Chondrocyte (in vitro differentiated cells): ENCODE results near the gene TNFRSF1B. TPM values are rescaled to one million over a fixed set of nuclear protein-coding genes. Genes with fewer than 3 reads are reported as not detected.

Experiments
- DNase-seq: peaks from one replicate; pipeline ENCODE4 v3.0.0; 2021; ENCODE audit warnings: mixed read lengths, low spot score
- H3K27ac Mint-ChIP-seq: one replicate; pipeline ENCODE4 v1.8.0; 2021; ENCODE audit warnings: mild to moderate bottlenecking, moderate library complexity, mixed read lengths; ENCODE audit not compliant: unreplicated experiment
- H3K27me3 Mint-ChIP-seq: 2 replicates; pipeline ENCODE4 v1.8.0; 2021; ENCODE audit warnings: low read depth, mixed read lengths
- H3K36me3 Mint-ChIP-seq: 2 replicates; pipeline ENCODE4 v1.8.0; 2021; ENCODE audit warnings: low read depth, mixed read lengths
- H3K4me1 Mint-ChIP-seq: 2 replicates; pipeline ENCODE4 v1.8.0; 2021; ENCODE audit warnings: low read depth, mild to moderate bottlenecking, mixed read lengths
- H3K4me3 Mint-ChIP-seq: one replicate; pipeline ENCODE4 v1.8.0; 2021; ENCODE audit warnings: mild to moderate bottlenecking, moderate library complexity, mixed read lengths; ENCODE audit not compliant: unreplicated experiment
- H3K9me3 Mint-ChIP-seq: 2 replicates; pipeline ENCODE4 v1.8.0; 2021; ENCODE audit warnings: low read depth, mixed read lengths
- CTCF ChIP-seq: fragments of 200-600 bp; sonication (generic); IDR thresholded peaks from 2 replicates; pipeline ENCODE4 v1.5.0; 2021; ENCODE audit warnings: antibody characterized with exemption, mild to moderate bottlenecking, moderate library complexity
- total RNA-seq: library from RNA; stranded (reverse); gene quantifications from 3 replicates; pipeline ENCODE4 v1.2.1, GENCODE V29; 2021

TNFRSF1B gene
- total RNA-seq, 1 donor from 2014 or later: 0.22 TPM

- DNase-seq: no peak
- Mint-ChIP-seq H3K9me3 (no peaks in the 10 kb centered on the region), H3K36me3 (no peaks in the 10 kb centered on the region), H3K4me3 (no peak overlapping the region), H3K27me3 (peaks cover 11% of the 10 kb centered on the region), H3K4me1 (peaks cover 5% of the 10 kb centered on the region), H3K27ac (no peak overlapping the region)
- TF ChIP-seq CTCF: no peak
These were observed 36.2 kb upstream of the TNFRSF1B start for GRCh38 chr1:12130466-12131130.

- no peak for DNase-seq
- Mint-ChIP-seq H3K4me1 (peaks cover 5% of the 10 kb centered on the region), H3K27me3 (peaks cover 2% of the 10 kb centered on the region), H3K27ac (no peak overlapping the region), H3K36me3 (no peaks in the 10 kb centered on the region), H3K4me3 (no peak overlapping the region), H3K9me3 (no peaks in the 10 kb centered on the region)
- TF ChIP-seq CTCF: no peak
These were observed 34.7 kb upstream of the TNFRSF1B start for GRCh38 chr1:12132078-12132477.

GRCh38 chr1:12134716-12135115 is 32.1 kb upstream of the TNFRSF1B start:
- Mint-ChIP-seq H3K27me3 (no peaks in the 10 kb centered on the region), H3K4me3 (no peak overlapping the region), H3K36me3 (no peaks in the 10 kb centered on the region), H3K27ac (no peak overlapping the region), H3K4me1 (peaks cover 5% of the 10 kb centered on the region), H3K9me3 (no peaks in the 10 kb centered on the region)
- DNase-seq: no peak
- no peak for TF ChIP-seq CTCF

- Mint-ChIP-seq H3K36me3 (no peaks in the 10 kb centered on the region), H3K4me1 (peaks cover 5% of the 10 kb centered on the region), H3K9me3 (no peaks in the 10 kb centered on the region), H3K4me3 (no peak overlapping the region), H3K27ac (no peak overlapping the region), H3K27me3 (no peaks in the 10 kb centered on the region)
- DNase-seq: no peak
- no peak for TF ChIP-seq CTCF
These were observed 31.2 kb upstream of the TNFRSF1B start for GRCh38 chr1:12135612-12136011.

GRCh38 chr1:12136916-12137610 is 29.7 kb upstream of the TNFRSF1B start:
- Mint-ChIP-seq H3K4me3 (no peak overlapping the region), H3K36me3 (no peaks in the 10 kb centered on the region)
- no peak for TF ChIP-seq CTCF

More at GRCh38 chr1:12136916-12137610, 29.7 kb upstream of the TNFRSF1B start:
- H3K4me1 Mint-ChIP-seq: peaks cover 5% of the 10 kb centered on the region
- H3K9me3 Mint-ChIP-seq: no peaks in the 10 kb centered on the region
- no peak overlapping the region for H3K27ac Mint-ChIP-seq
- no peak for DNase-seq
- H3K27me3 Mint-ChIP-seq: no peaks in the 10 kb centered on the region
